Mesendoderm (in vitro differentiated cells): ENCODE results near the gene ALG3.

Experiments
- DNase-seq: peaks from one replicate; pipeline ENCODE4 v3.0.0; 2013
- H2AK5ac ChIP-seq: 2 replicates; pipeline ENCODE4 v1.6.1; 2013; ENCODE audit warnings: low read length, inconsistent platforms
- H2BK120ac ChIP-seq: 2 replicates; pipeline ENCODE4 v1.6.1; 2013; ENCODE audit warnings: low read depth, mild to moderate bottlenecking, low read length, moderate library complexity, mixed read lengths
- H2BK15ac ChIP-seq: replicated peaks from 2 replicates; pipeline ENCODE4 v1.6.1; 2013; ENCODE audit warnings: low read depth, mild to moderate bottlenecking, moderate library complexity
- H2BK5ac ChIP-seq: 2 replicates; pipeline ENCODE4 v1.6.1; 2013; ENCODE audit warnings: low read length, inconsistent platforms
- H3K18ac ChIP-seq: 2 replicates; pipeline ENCODE4 v1.6.1; 2013; ENCODE audit warnings: mild to moderate bottlenecking, low read length, mixed read lengths
- H3K23ac ChIP-seq: one replicate; pipeline ENCODE4 v1.6.1; 2013; ENCODE audit warnings: low read length
- H3K27ac ChIP-seq: 2 replicates; pipeline ENCODE4 v1.5.1; 2013; ENCODE audit warnings: low read depth, mild to moderate bottlenecking, inconsistent platforms, low read length, moderate library complexity
- H3K27me3 ChIP-seq: 2 replicates; pipeline ENCODE4 v1.6.1; 2013; ENCODE audit warnings: low read length, control low read depth, mild to moderate bottlenecking, inconsistent platforms; ENCODE audit not compliant: insufficient read depth, poor library complexity
- H3K36me3 ChIP-seq: 2 replicates; pipeline ENCODE4 v1.6.1; 2013; ENCODE audit warnings: low read length, inconsistent platforms; ENCODE audit not compliant: control insufficient read depth, insufficient read depth
- H3K4ac ChIP-seq: one replicate; pipeline ENCODE4 v1.6.1; 2013; ENCODE audit warnings: low read depth, mild to moderate bottlenecking, low read length, moderate library complexity
- H3K4me1 ChIP-seq: 2 replicates; pipeline ENCODE4 v1.6.1; 2013; ENCODE audit warnings: low read depth, low read length, inconsistent platforms; ENCODE audit not compliant: control insufficient read depth
- H3K4me2 ChIP-seq: 2 replicates; pipeline ENCODE4 v1.6.1; 2013; ENCODE audit warnings: low read length
- H3K4me3 ChIP-seq: 2 replicates; pipeline ENCODE4 v1.5.1; 2013; ENCODE audit warnings: mild to moderate bottlenecking, low read length
- H3K56ac ChIP-seq: one replicate; pipeline ENCODE4 v1.6.1; 2013; ENCODE audit warnings: low read length
- H3K79me1 ChIP-seq: 2 replicates; pipeline ENCODE4 v1.6.1; 2013; ENCODE audit warnings: low read length, inconsistent platforms
- H3K79me2 ChIP-seq: 2 replicates; pipeline ENCODE4 v1.6.1; 2013; ENCODE audit warnings: mild to moderate bottlenecking, low read length; ENCODE audit not compliant: control insufficient read depth, insufficient read depth
- H3K9ac ChIP-seq: 2 replicates; pipeline ENCODE4 v1.6.1; 2013; ENCODE audit warnings: low read length, inconsistent platforms
- H4K5ac ChIP-seq: one replicate; pipeline ENCODE4 v1.6.1; 2013; ENCODE audit warnings: low read length
- H4K8ac ChIP-seq: one replicate; pipeline ENCODE4 v1.6.1; 2013; ENCODE audit warnings: low read depth, mild to moderate bottlenecking, control low read depth, low read length, moderate library complexity
- WGBS: extraction: QIAGEN DNeasy Blood & Tissue Kit; methylation state at CpG from one replicate; pipeline ENCODE4 v1.1.7; 2013; ENCODE audit warnings: low lambda C conversion rate, missing lambda C conversion rate; ENCODE audit not compliant: insufficient coverage; ENCODE audit errors: extremely low coverage; 5-methylcytosine and 5-hydroxymethylcytosine counted together

Gene ALG3

DNA sequence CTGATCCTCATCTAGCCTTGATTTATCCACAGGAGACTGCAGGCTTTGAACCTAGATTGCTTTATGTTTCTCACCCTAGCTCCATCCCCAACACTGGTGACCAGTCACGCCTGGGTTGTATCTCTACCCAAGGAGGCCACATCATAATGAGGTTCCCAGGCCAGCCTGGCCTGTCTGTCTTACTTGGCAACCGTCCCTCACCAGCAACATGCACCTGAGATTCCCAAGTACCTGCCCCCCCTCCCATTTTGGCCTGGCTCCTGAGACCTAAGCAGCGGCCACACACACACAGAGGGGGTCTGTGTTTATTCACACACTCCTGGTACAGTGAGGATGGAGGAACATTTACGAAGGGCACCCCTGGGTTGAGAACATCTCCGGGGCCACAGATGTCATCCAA, 10.2 kb upstream of the ALG3 start:
- H3K4me3 ChIP-seq: no peak overlapping the region
- H3K36me3 ChIP-seq: no peaks in the 10 kb centered on the region
- H2BK120ac ChIP-seq: no peak overlapping the region

GRCh38 chr3:184257083-184257915, 8.5 kb upstream of the ALG3 start:
- no CpG with 5 or more reads among the region's 23 CpGs for WGBS
- H3K4ac ChIP-seq: no peak overlapping the region

More for the DNA sequence above, 10.2 kb upstream of the ALG3 start:
- Histone ChIP-seq H2BK5ac (no peak overlapping the region), H3K18ac (no peak overlapping the region), H3K79me1 (no peaks in the 10 kb centered on the region), H4K8ac (no peak overlapping the region), H3K79me2 (no peaks in the 10 kb centered on the region), H4K5ac (no peak overlapping the region), H3K4ac (no peak overlapping the region), H3K4me1 (no peaks in the 10 kb centered on the region), H3K27ac (no peak overlapping the region), H3K27me3 (peaks cover 19% of the 10 kb centered on the region), H3K9ac (no peak overlapping the region), H2BK15ac (no peak overlapping the region), H2AK5ac (no peak overlapping the region), H3K56ac (no peak overlapping the region), H3K23ac (no peak overlapping the region), H3K4me2 (no peak overlapping the region)
- no peak for DNase-seq
- WGBS: no CpG with 5 or more reads among the region's 5 CpGs

DNA sequence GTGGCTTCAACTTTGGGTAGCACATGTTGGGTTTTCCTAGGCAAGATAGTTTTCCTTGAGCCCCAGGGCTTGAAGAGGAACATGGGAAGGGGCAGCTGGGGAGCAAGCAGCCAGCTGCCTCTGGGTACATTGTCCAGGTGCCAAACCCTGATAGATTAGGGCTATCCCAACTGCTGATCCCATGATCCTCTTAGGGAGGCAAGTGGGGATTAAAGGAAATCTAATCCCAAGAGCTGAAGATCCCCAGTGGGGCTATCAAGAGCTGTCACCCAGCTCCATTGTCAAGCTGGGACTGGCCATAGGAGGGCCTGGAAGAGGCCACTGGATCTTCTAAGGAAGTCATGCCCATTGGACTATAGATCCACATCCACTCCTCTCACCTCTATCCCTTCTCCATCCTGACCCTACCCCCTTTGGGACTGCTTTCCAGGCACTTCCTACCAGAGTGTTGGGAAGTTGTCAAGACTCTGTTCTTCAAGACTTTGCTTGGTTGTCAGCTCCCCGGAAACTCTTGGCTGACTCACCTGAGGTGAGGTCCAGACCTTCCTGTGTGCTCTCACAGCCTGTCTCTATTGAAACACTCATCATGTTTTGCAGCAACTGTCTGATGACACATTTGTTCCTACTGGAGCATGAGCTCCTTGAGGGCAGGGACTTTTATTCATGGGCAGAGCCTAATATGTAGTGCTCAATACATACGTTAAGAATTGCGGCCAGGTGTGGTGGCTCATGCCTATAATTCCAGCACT, 6.7 kb upstream of the ALG3 start:
- H3K79me2 ChIP-seq: no peaks in the 10 kb centered on the region
- no peak overlapping the region for H3K23ac ChIP-seq
- no peak overlapping the region for H3K4me2 ChIP-seq
- H3K4me1 ChIP-seq: no peaks in the 10 kb centered on the region
- no peak overlapping the region for H2BK5ac ChIP-seq
- WGBS: no CpG with 5 or more reads among the region's 3 CpGs
- H3K27ac ChIP-seq: no peak overlapping the region
- no peak overlapping the region for H4K8ac ChIP-seq
- no peak overlapping the region for H3K4me3 ChIP-seq
- H2BK120ac ChIP-seq: no peak overlapping the region
- H3K56ac ChIP-seq: no peak overlapping the region
- no peak overlapping the region for H2AK5ac ChIP-seq
- H3K18ac ChIP-seq: no peak overlapping the region
- peaks cover 13% of the 10 kb centered on the region for H3K27me3 ChIP-seq
- DNase-seq: no peak
- H3K9ac ChIP-seq: no peak overlapping the region
- H2BK15ac ChIP-seq: no peak overlapping the region
- H3K4ac ChIP-seq: no peak overlapping the region
- H3K36me3 ChIP-seq: no peaks in the 10 kb centered on the region
- no peaks in the 10 kb centered on the region for H3K79me1 ChIP-seq
- H4K5ac ChIP-seq: no peak overlapping the region

More at GRCh38 chr3:184257083-184257915, 8.5 kb upstream of the ALG3 start:
- Histone ChIP-seq H3K27ac (no peak overlapping the region), H3K4me3 (no peak overlapping the region), H3K56ac (no peak overlapping the region), H3K4me1 (no peaks in the 10 kb centered on the region), H2AK5ac (no peak overlapping the region), H3K4me2 (no peak overlapping the region), H3K9ac (no peak overlapping the region), H3K36me3 (no peaks in the 10 kb centered on the region), H3K27me3 (peaks cover 17% of the 10 kb centered on the region), H4K8ac (no peak overlapping the region), H2BK15ac (no peak overlapping the region), H4K5ac (no peak overlapping the region), H2BK5ac (no peak overlapping the region), H2BK120ac (no peak overlapping the region), H3K18ac (no peak overlapping the region), H3K79me2 (no peaks in the 10 kb centered on the region), H3K79me1 (no peaks in the 10 kb centered on the region), H3K23ac (no peak overlapping the region)
- no peak for DNase-seq

DNA sequence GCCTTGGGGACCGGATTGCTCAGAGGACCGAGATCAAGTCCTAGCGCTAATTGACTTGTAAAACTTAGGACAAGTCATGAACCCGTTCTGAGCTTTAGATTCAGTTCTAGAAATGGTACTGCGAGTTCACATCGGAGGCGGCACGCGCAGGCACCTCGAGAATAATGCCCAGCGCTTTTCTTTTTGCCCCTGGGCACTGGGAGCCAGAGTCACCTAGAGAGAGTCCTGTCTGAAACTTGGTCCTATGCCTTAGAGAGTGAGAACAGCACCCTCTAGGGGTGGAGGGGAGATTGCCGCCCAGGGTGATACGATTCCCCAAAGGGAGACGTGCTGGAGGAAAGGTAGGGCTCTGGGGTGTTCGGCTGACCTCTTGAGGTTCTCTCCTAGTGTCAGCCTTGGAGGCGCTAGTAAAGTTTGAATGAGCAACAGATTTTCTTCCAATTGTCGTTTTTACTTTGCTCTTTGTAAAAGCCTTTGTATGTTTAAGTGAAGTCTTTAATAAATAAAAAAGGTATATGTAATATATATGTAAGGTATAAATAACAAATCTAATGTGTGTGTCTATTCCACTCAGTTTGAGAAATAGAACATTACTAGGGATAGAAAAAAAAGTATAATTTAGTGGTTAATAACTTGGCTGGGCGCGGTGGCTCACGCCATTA, 1.5 kb upstream of the ALG3 start:
- H3K79me1 ChIP-seq: peaks cover 2% of the 10 kb centered on the region
- H2BK15ac ChIP-seq: no peak overlapping the region
- no peaks in the 10 kb centered on the region for H3K27me3 ChIP-seq
- peak; percentile 97 for DNase-seq
- no peaks in the 10 kb centered on the region for H3K36me3 ChIP-seq
- no peak overlapping the region for H4K8ac ChIP-seq
- H2AK5ac ChIP-seq: no peak overlapping the region
- peak overlapping the region; percentile 93 for H3K4me2 ChIP-seq
- no CpG with 5 or more reads among the region's 20 CpGs for WGBS
- no peak overlapping the region for H2BK5ac ChIP-seq
- H3K4me3 ChIP-seq: peak overlapping the region; percentile 85
- H3K23ac ChIP-seq: no peak overlapping the region
- H3K9ac ChIP-seq: peak overlapping the region; percentile 86
- H3K56ac ChIP-seq: peak overlapping the region; percentile 96
- H3K18ac ChIP-seq: no peak overlapping the region
- H2BK120ac ChIP-seq: no peak overlapping the region
- H3K4me1 ChIP-seq: no peaks in the 10 kb centered on the region
- peaks cover 4% of the 10 kb centered on the region for H3K79me2 ChIP-seq
- no peak overlapping the region for H4K5ac ChIP-seq
- H3K4ac ChIP-seq: no peak overlapping the region
- H3K27ac ChIP-seq: peak overlapping the region; percentile 45

DNA sequence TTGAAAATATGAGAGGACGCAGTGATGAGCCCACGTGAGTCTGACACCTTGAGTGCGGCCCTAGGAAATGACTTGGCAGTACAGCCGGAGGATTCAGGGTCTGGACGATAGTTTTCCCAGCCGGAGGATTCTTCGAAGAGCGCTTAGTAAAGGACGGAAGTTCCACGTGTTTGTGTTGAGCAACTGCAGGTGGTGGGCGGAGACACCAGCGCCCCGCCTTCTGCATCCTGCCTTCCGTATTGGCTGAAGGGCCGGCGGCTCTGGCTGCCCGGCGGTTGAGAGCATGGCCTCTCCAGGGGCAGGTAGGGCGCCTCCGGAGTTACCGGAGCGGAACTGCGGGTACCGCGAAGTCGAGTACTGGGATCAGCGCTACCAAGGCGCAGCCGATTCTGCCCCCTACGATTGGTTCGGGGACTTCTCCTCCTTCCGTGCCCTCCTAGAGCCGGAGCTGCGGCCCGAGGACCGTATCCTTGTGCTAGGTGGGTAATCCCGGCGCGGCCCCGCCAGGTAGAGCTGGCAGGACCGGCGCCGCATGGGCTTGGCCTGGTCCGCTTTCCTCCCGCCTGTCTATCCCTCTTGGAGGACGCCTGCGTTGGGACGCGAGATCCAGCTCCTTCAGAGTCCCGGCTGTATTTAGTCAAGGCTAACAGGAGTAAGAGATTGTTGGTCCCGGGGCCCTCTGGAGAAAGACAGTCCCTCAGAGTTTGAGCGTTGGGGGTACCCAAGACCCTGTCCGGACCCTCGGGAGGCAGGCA, 827 bp upstream of the ALG3 start, which contains the start of gene EEF1AKMT4:
Gene EEF1AKMT4 (plus strand): TSS at position 261 of the 755 bp plus-strand sequence. CDS start 23 bp downstream, at position 284.
- H2BK15ac ChIP-seq: no peak within 1 kb of the TSS
- peak within 1 kb of the TSS; percentile 96 for H2BK5ac ChIP-seq
- peak; percentile 100 for DNase-seq
- H4K5ac ChIP-seq: peak within 1 kb of the TSS; percentile 50
- H2AK5ac ChIP-seq: no peak within 1 kb of the TSS
- peak within 1 kb of the TSS; percentile 94 for H3K9ac ChIP-seq
- H3K23ac ChIP-seq: peak within 1 kb of the TSS; percentile 59
- H3K79me1 ChIP-seq: peaks cover 2% of the 10 kb centered on the region
- H3K27ac ChIP-seq: peak within 1 kb of the TSS; percentile 45
- H3K4me1 ChIP-seq: no peaks in the 10 kb centered on the region
- peak within 1 kb of the TSS; percentile 98 for H3K56ac ChIP-seq
- peak within 1 kb of the TSS; percentile 64 for H3K18ac ChIP-seq
- no CpG with 5 or more reads among the region's 54 CpGs for WGBS
- peaks cover 4% of the 10 kb centered on the region for H3K79me2 ChIP-seq
- peak within 1 kb of the TSS; percentile 38 for H3K4ac ChIP-seq
- no peaks in the 10 kb centered on the region for H3K27me3 ChIP-seq
- peak within 1 kb of the TSS; percentile 98 for H3K4me2 ChIP-seq
- H4K8ac ChIP-seq: peak within 1 kb of the TSS; percentile 67
- H3K4me3 ChIP-seq: peak within 1 kb of the TSS; percentile 85
- H2BK120ac ChIP-seq: no peak within 1 kb of the TSS
- H3K36me3 ChIP-seq: peaks cover 2% of the 10 kb centered on the region
